Esophagus muscularis mucosa (tissue), 4 donors: Measurements from ENCODE around the gene TMEM158. TPM values are rescaled to one million over a fixed set of nuclear protein-coding genes. Genes with fewer than 3 reads are reported as not detected.

Experiments
- DNase-seq: peaks from one replicate; pipeline ENCODE4 v3.0.0-alpha.2; 2017; ENCODE audit errors: extremely low spot score
- H3K27ac ChIP-seq, 4 donors: fragments of 200-600 bp; sonication (generic); replicated peaks in 1 of 4; 1 replicate in 3 of 4; 2 replicates in 1 of 4; pipeline ENCODE4 v1.5.1; 2016 to 2019; ENCODE audit warnings: mild to moderate bottlenecking in 1 of 4
- H3K27me3 ChIP-seq, 4 donors: fragments of 200-600 bp; sonication (generic); one replicate each; pipeline versions ENCODE4 v1.5.1 to v1.6.0; 2016 to 2019
- H3K36me3 ChIP-seq, 4 donors: fragments of 200-600 bp; sonication (generic); one replicate each; pipeline ENCODE4 v1.5.1; 2016 to 2019
- H3K4me1 ChIP-seq, 4 donors: fragments of 200-600 bp; sonication (generic); one replicate each; pipeline ENCODE4 v1.5.1; 2016 to 2019
- H3K4me3 ChIP-seq, 4 donors: fragments of 200-600 bp; sonication (generic); 1 replicate in 2 of 4; 2 replicates in 2 of 4; pipeline ENCODE4 v1.5.1; 2016 to 2019; ENCODE audit warnings: mild to moderate bottlenecking in 4 of 4, moderate library complexity in 1 of 4
- H3K9me3 ChIP-seq, 4 donors: fragments of 200-600 bp; sonication (generic); 1 replicate in 3 of 4; 2 replicates in 1 of 4; pipeline ENCODE4 v1.5.1; 2016 to 2019
- CTCF ChIP-seq, 3 experiments: fragments of 200-600 bp in 2 of 3; fragments of 450-650 bp in 1 of 3; sonication (generic) in 2 of 3; IDR thresholded peaks; one replicate each; pipeline ENCODE4 v1.5.1; 2017 to 2019; ENCODE audit warnings: antibody characterized with exemption in 3 of 3, mild to moderate bottlenecking in 2 of 3, moderate library complexity in 1 of 3
- EP300 ChIP-seq: sonication (generic); formaldehyde crosslinking; IDR thresholded peaks from one replicate; pipeline ENCODE4 v1.6.1; 2017; ENCODE audit warnings: antibody characterized with exemption
- POLR2A ChIP-seq: fragments of 450-650 bp; IDR thresholded peaks from one replicate; pipeline ENCODE4 v1.6.1; 2017; ENCODE audit warnings: antibody characterized with exemption, moderate library complexity, mild to moderate bottlenecking, low read depth
- POLR2AphosphoS5 ChIP-seq, 2 donors: sonication (generic); formaldehyde crosslinking; IDR thresholded peaks; one replicate each; pipeline ENCODE4 v1.6.1; 2017; ENCODE audit warnings: antibody characterized with exemption in 2 of 2
- WGBS: methylation state at CpG from one replicate; pipeline ENCODE4 v1.1.5; 2018; 5-methylcytosine and 5-hydroxymethylcytosine counted together
- intact Hi-C: fragments of 100-400 bp; cut with DNase I; formaldehyde crosslinking; loops from one replicate; pipeline ENCODE4 v1.15.1; 2023
- total RNA-seq, 4 donors: library from RNA; depleted of rRNA; stranded (reverse); fragments of >200 nt; gene quantifications; one replicate each; pipeline versions ENCODE4 v1.1.0 to v1.2.1, GENCODE V29; 2016

The TMEM158 gene
- total RNA-seq, 4 donors from 2014 or later, result 1.2 to 6.4 (median 2.3) TPM

DNA sequence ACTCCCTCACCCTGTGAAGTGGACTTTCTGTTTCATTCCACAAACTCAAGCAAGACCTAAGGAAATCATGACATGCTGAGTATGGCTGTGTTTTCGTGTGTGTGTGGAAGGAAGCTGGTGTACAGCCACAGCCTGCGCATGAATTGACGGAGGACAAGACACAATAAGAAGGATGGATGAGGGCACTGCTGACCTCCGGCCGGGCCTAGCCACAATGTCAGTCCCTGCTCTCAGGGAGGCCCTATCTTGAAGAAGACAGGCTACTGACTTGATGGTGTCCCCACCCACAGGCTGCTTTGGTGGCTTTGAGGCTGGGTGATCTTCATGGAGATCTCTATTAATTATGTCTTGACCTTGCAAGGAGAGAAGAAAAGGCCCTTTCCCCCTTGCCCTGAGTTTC, 40.6 kb downstream of the TMEM158 start:
- Histone ChIP-seq H3K9me3 (no peaks in the 10 kb centered on the region), H3K4me3 (no peak overlapping the region), H3K27ac (no peak overlapping the region), H3K4me1 (peaks cover 0 to 10% (median 7%) of the 10 kb centered on the region in 4 donors), H3K27me3 (no peaks in the 10 kb centered on the region), H3K36me3 (no peaks in the 10 kb centered on the region)
- WGBS, result 83% methylated on average over 5 of the region's 5 CpGs
- intact Hi-C loops, result no loop called here
- no peak for TF ChIP-seq POLR2A
- TF ChIP-seq CTCF (IDR thresholded peaks at IDR 0.05), result no peak
- no peak for TF ChIP-seq EP300
- TF ChIP-seq POLR2AphosphoS5 (IDR thresholded peaks at IDR 0.05), result no peak
- no peak for DNase-seq

- intact Hi-C loops, result no loop called here
- no peaks in the 10 kb centered on the region for H3K27me3 ChIP-seq
- no peak for DNase-seq
Measured at GRCh38 chr3:45185052-45185451, 41.0 kb downstream of the TMEM158 start.

DNA sequence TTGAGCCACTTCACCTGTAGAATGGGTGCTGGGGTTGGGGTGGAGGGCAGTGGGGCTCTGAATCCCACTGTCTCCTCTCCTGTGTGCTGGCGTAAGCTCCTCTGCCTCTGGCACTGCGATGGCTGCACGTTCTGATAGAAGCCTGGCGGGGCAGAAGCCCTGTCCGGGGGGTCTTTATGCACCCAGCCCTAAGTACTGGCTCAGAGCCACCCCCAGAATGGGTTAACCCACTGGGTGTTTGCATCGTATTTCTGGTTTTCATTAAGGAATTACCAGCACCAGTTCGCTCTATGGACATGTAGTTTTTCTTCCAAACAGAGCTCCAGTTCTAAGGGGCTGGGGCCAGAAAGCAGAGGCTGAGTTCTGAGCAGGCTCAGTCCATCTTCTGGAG, 42.2 kb downstream of the TMEM158 start:
- no peak for DNase-seq
- intact Hi-C loops, result no loop called here
- Histone ChIP-seq H3K4me3 (no peak overlapping the region), H3K36me3 (no peaks in the 10 kb centered on the region), H3K4me1 (peaks cover 0 to 10% (median 7%) of the 10 kb centered on the region in 4 donors), H3K27me3 (no peaks in the 10 kb centered on the region), H3K27ac (peak overlapping the region in 1 of 4 donors; percentile 34), H3K9me3 (no peaks in the 10 kb centered on the region)
- WGBS, result 89% methylated on average over 4 of the region's 7 CpGs
- no peak for TF ChIP-seq CTCF (IDR thresholded peaks at IDR 0.05)
- TF ChIP-seq EP300, result no peak
- no peak for TF ChIP-seq POLR2A
- no peak for TF ChIP-seq POLR2AphosphoS5 (IDR thresholded peaks at IDR 0.05)

More at GRCh38 chr3:45185052-45185451, 41.0 kb downstream of the TMEM158 start:
- 84% methylated on average over 2 of the region's 2 CpGs for WGBS
- Histone ChIP-seq H3K4me1 (peaks cover 0 to 10% (median 7%) of the 10 kb centered on the region in 4 donors), H3K27ac (no peak overlapping the region), H3K9me3 (no peaks in the 10 kb centered on the region), H3K36me3 (no peaks in the 10 kb centered on the region), H3K4me3 (no peak overlapping the region)
- TF ChIP-seq EP300 (no peak), POLR2A (no peak), CTCF (IDR thresholded peaks at IDR 0.05) (no peak), POLR2AphosphoS5 (IDR thresholded peaks at IDR 0.05) (no peak)

- 43% methylated on average over 7 of the region's 7 CpGs for WGBS
- no peak for DNase-seq
- peak overlapping the region in 1 of 4 donors; percentile 34 for H3K27ac ChIP-seq
- intact Hi-C loops, result no loop called here
- H3K36me3 ChIP-seq, result no peaks in the 10 kb centered on the region
- no peaks in the 10 kb centered on the region for H3K27me3 ChIP-seq
- H3K4me1 ChIP-seq, result peaks cover 0 to 17% (median 11%) of the 10 kb centered on the region in 4 donors
- no peak overlapping the region for H3K4me3 ChIP-seq
- no peak for TF ChIP-seq CTCF (IDR thresholded peaks at IDR 0.05)
- TF ChIP-seq POLR2A, result no peak
- no peak for TF ChIP-seq EP300
- peak in 1 of 2 donors; percentile 39 for TF ChIP-seq POLR2AphosphoS5 (IDR thresholded peaks at IDR 0.05)
- H3K9me3 ChIP-seq, result no peaks in the 10 kb centered on the region
Measured at GRCh38 chr3:45182915-45183871, 42.9 kb downstream of the TMEM158 start.
